Mesendoderm (in vitro differentiated cells): ENCODE measurements around the gene GTF2A2.
"Not testable (repeated sequence)": the region's sequence is repeated elsewhere in the genome, so short reads cannot be mapped to it uniquely, and the experiment has no call there.

Experiments
- DNase-seq: peaks from one replicate; pipeline ENCODE4 v3.0.0; 2013
- H2AK5ac ChIP-seq: 2 replicates; pipeline ENCODE4 v1.6.1; 2013; ENCODE audit warnings: low read length, inconsistent platforms
- H2BK120ac ChIP-seq: 2 replicates; pipeline ENCODE4 v1.6.1; 2013; ENCODE audit warnings: low read depth, mild to moderate bottlenecking, low read length, moderate library complexity, mixed read lengths
- H2BK15ac ChIP-seq: replicated peaks from 2 replicates; pipeline ENCODE4 v1.6.1; 2013; ENCODE audit warnings: low read depth, mild to moderate bottlenecking, moderate library complexity
- H2BK5ac ChIP-seq: 2 replicates; pipeline ENCODE4 v1.6.1; 2013; ENCODE audit warnings: low read length, inconsistent platforms
- H3K18ac ChIP-seq: 2 replicates; pipeline ENCODE4 v1.6.1; 2013; ENCODE audit warnings: mild to moderate bottlenecking, low read length, mixed read lengths
- H3K23ac ChIP-seq: one replicate; pipeline ENCODE4 v1.6.1; 2013; ENCODE audit warnings: low read length
- H3K27ac ChIP-seq: 2 replicates; pipeline ENCODE4 v1.5.1; 2013; ENCODE audit warnings: low read depth, mild to moderate bottlenecking, inconsistent platforms, low read length, moderate library complexity
- H3K27me3 ChIP-seq: 2 replicates; pipeline ENCODE4 v1.6.1; 2013; ENCODE audit warnings: low read length, control low read depth, mild to moderate bottlenecking, inconsistent platforms; ENCODE audit not compliant: insufficient read depth, poor library complexity
- H3K36me3 ChIP-seq: 2 replicates; pipeline ENCODE4 v1.6.1; 2013; ENCODE audit warnings: low read length, inconsistent platforms; ENCODE audit not compliant: control insufficient read depth, insufficient read depth
- H3K4ac ChIP-seq: one replicate; pipeline ENCODE4 v1.6.1; 2013; ENCODE audit warnings: low read depth, mild to moderate bottlenecking, low read length, moderate library complexity
- H3K4me1 ChIP-seq: 2 replicates; pipeline ENCODE4 v1.6.1; 2013; ENCODE audit warnings: low read depth, low read length, inconsistent platforms; ENCODE audit not compliant: control insufficient read depth
- H3K4me2 ChIP-seq: 2 replicates; pipeline ENCODE4 v1.6.1; 2013; ENCODE audit warnings: low read length
- H3K4me3 ChIP-seq: 2 replicates; pipeline ENCODE4 v1.5.1; 2013; ENCODE audit warnings: mild to moderate bottlenecking, low read length
- H3K56ac ChIP-seq: one replicate; pipeline ENCODE4 v1.6.1; 2013; ENCODE audit warnings: low read length
- H3K79me1 ChIP-seq: 2 replicates; pipeline ENCODE4 v1.6.1; 2013; ENCODE audit warnings: low read length, inconsistent platforms
- H3K79me2 ChIP-seq: 2 replicates; pipeline ENCODE4 v1.6.1; 2013; ENCODE audit warnings: mild to moderate bottlenecking, low read length; ENCODE audit not compliant: control insufficient read depth, insufficient read depth
- H3K9ac ChIP-seq: 2 replicates; pipeline ENCODE4 v1.6.1; 2013; ENCODE audit warnings: low read length, inconsistent platforms
- H4K5ac ChIP-seq: one replicate; pipeline ENCODE4 v1.6.1; 2013; ENCODE audit warnings: low read length
- H4K8ac ChIP-seq: one replicate; pipeline ENCODE4 v1.6.1; 2013; ENCODE audit warnings: low read depth, mild to moderate bottlenecking, control low read depth, low read length, moderate library complexity
- WGBS: extraction: QIAGEN DNeasy Blood & Tissue Kit; methylation state at CpG from one replicate; pipeline ENCODE4 v1.1.7; 2013; ENCODE audit warnings: low lambda C conversion rate, missing lambda C conversion rate; ENCODE audit not compliant: insufficient coverage; ENCODE audit errors: extremely low coverage; 5-methylcytosine and 5-hydroxymethylcytosine counted together

GTF2A2 gene

DNA sequence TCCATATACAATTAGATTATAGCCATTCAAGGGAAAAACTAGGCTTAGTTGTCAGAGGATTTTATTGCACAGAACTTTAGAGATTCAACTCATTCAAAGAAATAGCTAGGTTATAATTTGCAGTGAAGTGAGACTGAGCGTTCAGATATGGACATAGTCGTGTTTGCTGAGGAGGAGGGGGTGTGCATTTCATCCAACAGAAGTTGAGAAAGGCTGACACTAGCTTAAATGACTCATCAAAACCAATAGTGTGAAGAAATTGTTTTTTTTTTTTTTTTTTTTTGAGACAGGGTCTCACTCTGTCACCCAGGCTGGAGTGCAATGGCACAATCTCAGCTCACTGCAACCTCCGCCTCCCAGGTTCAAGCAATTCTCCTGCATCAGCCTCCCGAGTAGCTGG is 40.8 kb upstream of the GTF2A2 start:
- not testable (repeated sequence) for H3K27ac ChIP-seq, H3K4ac ChIP-seq, H3K9ac ChIP-seq, H3K4me1 ChIP-seq, H3K4me3 ChIP-seq, H3K4me2 ChIP-seq, H3K36me3 ChIP-seq, H3K23ac ChIP-seq, H4K8ac ChIP-seq, H2BK5ac ChIP-seq, H3K27me3 ChIP-seq, H3K79me2 ChIP-seq, H3K56ac ChIP-seq, H3K79me1 ChIP-seq, H2BK120ac ChIP-seq, H2AK5ac ChIP-seq, H2BK15ac ChIP-seq, DNase-seq, H4K5ac ChIP-seq
- peak overlapping the region; percentile 60 for H3K18ac ChIP-seq
- no CpG with 5 or more reads among the region's 4 CpGs for WGBS

DNA sequence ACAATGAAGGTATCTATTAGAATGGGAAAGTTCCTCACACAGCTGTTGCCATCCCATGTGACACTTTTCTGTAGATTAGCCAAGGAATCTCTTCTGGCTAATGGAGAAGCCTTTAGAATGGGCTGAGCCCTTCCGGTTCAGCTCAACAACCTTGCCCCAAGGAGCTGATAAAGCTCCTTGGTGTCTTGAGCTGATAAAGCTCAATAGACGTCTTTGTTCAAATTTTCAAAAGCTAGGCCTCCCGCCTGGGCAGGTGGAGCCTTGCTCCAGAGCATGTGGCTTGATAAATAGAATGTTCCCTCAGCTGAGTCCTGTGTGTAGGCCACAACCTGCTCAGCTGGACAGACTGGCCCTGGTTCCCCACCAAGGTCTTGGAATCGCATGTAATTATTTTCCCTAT is 39.0 kb upstream of the GTF2A2 start:
- Histone ChIP-seq H4K5ac (no peak overlapping the region), H3K79me2 (no peaks in the 10 kb centered on the region), H3K4ac (no peak overlapping the region), H3K4me3 (no peak overlapping the region), H2BK5ac (no peak overlapping the region), H2BK120ac (no peak overlapping the region), H3K79me1 (no peaks in the 10 kb centered on the region), H2BK15ac (no peak overlapping the region), H3K56ac (no peak overlapping the region), H3K4me2 (no peak overlapping the region), H3K4me1 (peaks cover 3% of the 10 kb centered on the region), H3K23ac (no peak overlapping the region), H3K9ac (no peak overlapping the region), H4K8ac (no peak overlapping the region), H2AK5ac (no peak overlapping the region), H3K27me3 (no peaks in the 10 kb centered on the region), H3K18ac (no peak overlapping the region), H3K27ac (peak overlapping the region; percentile 70), H3K36me3 (no peaks in the 10 kb centered on the region)
- WGBS = no CpG with 5 or more reads among the region's 4 CpGs
- DNase-seq = peak; percentile 70

DNA sequence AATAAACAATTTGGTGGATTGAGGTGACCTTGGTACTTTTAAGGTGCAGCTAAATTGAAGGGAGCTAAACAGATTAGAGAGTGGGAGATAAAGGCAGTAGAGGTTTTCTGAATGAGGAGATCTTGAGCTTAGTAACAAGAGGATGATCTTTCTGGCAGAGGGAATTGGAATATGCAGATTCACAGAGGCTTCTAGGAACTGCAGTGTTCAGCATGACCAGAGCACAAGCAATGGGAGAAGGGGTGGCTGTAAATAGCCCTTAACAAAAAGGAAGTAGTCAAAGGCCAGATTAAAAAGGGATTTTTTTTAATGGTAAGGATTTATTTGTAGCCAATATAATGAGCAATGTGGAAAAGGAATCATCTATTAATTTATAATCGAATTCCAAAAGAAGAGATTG is 37.5 kb upstream of the GTF2A2 start:
- Histone ChIP-seq H2AK5ac (no peak overlapping the region), H4K5ac (no peak overlapping the region), H3K79me1 (no peaks in the 10 kb centered on the region), H3K4me1 (peaks cover 3% of the 10 kb centered on the region), H3K56ac (no peak overlapping the region), H3K23ac (no peak overlapping the region), H3K9ac (no peak overlapping the region), H3K36me3 (no peaks in the 10 kb centered on the region), H4K8ac (no peak overlapping the region), H2BK120ac (no peak overlapping the region), H3K27me3 (no peaks in the 10 kb centered on the region), H3K4me3 (no peak overlapping the region), H3K18ac (no peak overlapping the region), H2BK5ac (no peak overlapping the region), H3K79me2 (no peaks in the 10 kb centered on the region), H3K4me2 (no peak overlapping the region), H3K27ac (no peak overlapping the region), H3K4ac (no peak overlapping the region), H2BK15ac (no peak overlapping the region)
- WGBS = 100% methylated on average over 1 of the region's 1 CpG
- DNase-seq = peak; percentile 27

DNA sequence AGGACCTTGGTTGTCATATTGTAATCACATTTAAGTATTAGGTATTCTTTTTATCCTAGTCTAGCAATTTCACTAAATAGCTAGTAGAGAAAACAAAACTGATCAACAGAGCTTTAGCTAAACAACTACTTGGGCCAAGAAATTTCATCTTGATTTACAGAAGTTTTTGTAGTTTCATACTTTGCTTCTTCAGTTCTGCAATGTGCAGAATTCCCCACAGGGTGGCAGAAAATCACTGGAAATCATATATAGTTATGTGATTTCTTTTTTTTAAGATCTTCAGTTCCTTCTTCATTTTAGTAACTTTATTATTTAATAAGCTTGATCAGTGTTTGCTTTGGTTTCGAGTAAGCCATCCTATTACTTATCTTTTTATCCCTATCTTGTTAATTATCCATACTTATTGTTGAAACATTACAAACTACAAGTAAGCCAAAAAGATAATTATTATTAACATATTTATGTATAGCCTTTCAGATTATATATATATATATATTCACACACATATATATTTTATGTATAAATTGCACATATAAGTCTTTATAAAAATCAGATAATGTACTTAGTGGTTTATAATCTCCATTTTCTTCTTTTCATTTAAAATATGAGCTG is 34.0 kb upstream of the GTF2A2 start:
- Histone ChIP-seq H3K79me1 (peaks cover 5% of the 10 kb centered on the region), H3K4me2 (no peak overlapping the region), H3K56ac (no peak overlapping the region), H3K18ac (no peak overlapping the region), H3K4me3 (no peak overlapping the region), H3K36me3 (no peaks in the 10 kb centered on the region), H3K27ac (no peak overlapping the region), H2AK5ac (no peak overlapping the region), H3K4me1 (peaks cover 5% of the 10 kb centered on the region), H3K27me3 (no peaks in the 10 kb centered on the region), H4K5ac (no peak overlapping the region), H4K8ac (no peak overlapping the region), H2BK5ac (no peak overlapping the region), H3K4ac (no peak overlapping the region), H2BK15ac (no peak overlapping the region), H3K9ac (no peak overlapping the region), H3K79me2 (peaks cover 23% of the 10 kb centered on the region), H3K23ac (no peak overlapping the region), H2BK120ac (no peak overlapping the region)
- peak; percentile 23 for DNase-seq
- WGBS = no CpG with 5 or more reads among the region's 1 CpG

DNA sequence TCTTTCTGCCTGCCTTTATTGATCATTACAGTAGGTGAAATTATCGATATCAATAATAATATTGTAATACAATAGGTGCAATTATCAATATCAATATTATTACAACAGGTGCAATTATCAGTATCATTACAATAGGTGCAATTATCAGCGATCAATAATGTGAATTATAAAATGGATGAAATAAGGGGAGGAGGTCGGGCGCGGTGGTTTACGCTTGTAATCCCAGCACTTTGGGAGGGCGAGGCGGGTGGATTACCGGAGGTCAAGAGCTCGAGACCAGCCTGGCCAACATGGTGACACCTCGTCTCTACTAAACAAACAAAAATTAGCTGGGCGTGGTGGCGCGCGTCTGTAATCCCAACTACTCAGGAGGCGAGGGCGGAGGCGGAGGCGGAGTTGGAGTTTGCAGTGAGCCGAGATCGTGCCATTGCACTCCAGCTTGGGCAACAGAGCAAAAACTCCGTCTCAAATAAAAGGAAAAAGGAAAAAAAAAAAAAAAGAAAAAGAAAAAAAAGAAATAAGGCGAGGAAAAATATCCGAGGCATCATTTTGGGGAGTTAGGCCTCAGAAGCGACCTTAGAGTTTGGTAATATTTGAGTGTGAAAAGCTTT is 32.4 kb upstream of the GTF2A2 start:
- Histone ChIP-seq H4K5ac (no peak overlapping the region), H3K36me3 (no peaks in the 10 kb centered on the region), H3K27me3 (no peaks in the 10 kb centered on the region), H3K56ac (peak overlapping the region; percentile 68), H3K79me1 (peaks cover 5% of the 10 kb centered on the region), H2AK5ac (no peak overlapping the region), H3K9ac (peak overlapping the region; percentile 56), H2BK120ac (no peak overlapping the region), H3K4me1 (peaks cover 2% of the 10 kb centered on the region), H3K18ac (no peak overlapping the region), H3K23ac (no peak overlapping the region), H2BK15ac (no peak overlapping the region), H3K79me2 (peaks cover 33% of the 10 kb centered on the region), H3K4ac (no peak overlapping the region), H3K27ac (no peak overlapping the region), H3K4me3 (no peak overlapping the region), H4K8ac (no peak overlapping the region), H2BK5ac (no peak overlapping the region), H3K4me2 (no peak overlapping the region)
- no CpG with 5 or more reads among the region's 25 CpGs for WGBS
- DNase-seq = peak; percentile 76
